T47D (cell line): ENCODE measurements around the gene CHST15.
"Not testable (repeated sequence)": the region's sequence is repeated elsewhere in the genome, so short reads cannot be mapped to it uniquely, and the experiment has no call there.

ENCODE experiments used
- DNase-seq, 2 experiments: peaks; one replicate each; pipeline versions ENCODE4 v3.0.0 to v3.0.0-alpha.2; 2011 to 2012; ENCODE audit warnings: low read depth in 1 of 2, low spot score in 1 of 2
- JUND ChIP-seq: IDR thresholded peaks from 2 replicates; pipeline ENCODE4 v1.6.1; 2012; ENCODE audit warnings: low read depth
- in situ Hi-C: cut with HindIII; loops from 2 replicates; pipeline ENCODE4 v1.10.0; 2016; ENCODE audit warnings: low sequenced_read_pairs, low pct_unique_long_range_greater_than_20kb

CHST15 gene

GRCh38 chr10:124044143-124044862 lies 49.1 kb downstream of the CHST15 start:
- TF ChIP-seq JUND, result no peak
- no peak for DNase-seq

GRCh38 chr10:124043310-124044142 lies 49.9 kb downstream of the CHST15 start:
- no peak for TF ChIP-seq JUND
- no peak for DNase-seq
- in situ Hi-C loops, result no loop called here

More at GRCh38 chr10:124044143-124044862, 49.1 kb downstream of the CHST15 start:
- in situ Hi-C loops, result no loop called here

GRCh38 chr10:124042656-124043309 lies 50.6 kb downstream of the CHST15 start:
- TF ChIP-seq JUND, result no peak
- in situ Hi-C loops, result no loop called here
- DNase-seq, result no peak

GRCh38 chr10:124041675-124042445 lies 51.5 kb downstream of the CHST15 start:
- no peak for TF ChIP-seq JUND
- in situ Hi-C loops, result no loop called here
- DNase-seq, result no peak

- in situ Hi-C loops, result no loop called here
- DNase-seq, result no peak
- no peak for TF ChIP-seq JUND
Observed at GRCh38 chr10:124040451-124041188, 52.8 kb downstream of the CHST15 start.

- TF ChIP-seq JUND, result no peak
- in situ Hi-C loops, result no loop called here
- DNase-seq, result no peak
Observed at GRCh38 chr10:124039483-124040013, 53.9 kb downstream of the CHST15 start.

- DNase-seq, result no peak
- in situ Hi-C loops, result no loop called here
- TF ChIP-seq JUND, result no peak
Observed at GRCh38 chr10:124037784-124038183, 55.6 kb downstream of the CHST15 start.

- no peak for TF ChIP-seq JUND
- no peak for DNase-seq
- in situ Hi-C loops, result no loop called here
Observed at GRCh38 chr10:124037286-124037685, 56.1 kb downstream of the CHST15 start.

GRCh38 chr10:124036746-124037145 lies 56.7 kb downstream of the CHST15 start:
- no peak for DNase-seq
- TF ChIP-seq JUND, result no peak
- in situ Hi-C loops, result no loop called here

GRCh38 chr10:124035928-124036558 lies 57.4 kb downstream of the CHST15 start:
- no peak for TF ChIP-seq JUND
- peak in 1 of 2 experiments; percentile 5 for DNase-seq
- in situ Hi-C loops, result no loop called here

- DNase-seq, result no peak
- TF ChIP-seq JUND, result no peak
- in situ Hi-C loops, result no loop called here
Observed at GRCh38 chr10:124035306-124035927, 58.0 kb downstream of the CHST15 start.

- in situ Hi-C loops, DNase-seq: not testable (repeated sequence)
Observed at GRCh38 chr10:124034576-124035305, 58.7 kb downstream of the CHST15 start.
